MM.1S (cell line): Measurements from ENCODE around the gene FAM200C.
A peak's percentile ranks its signal among the peaks of the same experiment; 100 is the strongest.

ENCODE experiments used
- DNase-seq: peaks from one replicate; pipeline ENCODE4 v3.0.0-alpha.2; 2015
- H2AFZ ChIP-seq: fragments of 300-600 bp; sonication (generic); 2 replicates; pipeline ENCODE4 v1.6.0; 2016; ENCODE audit warnings: antibody characterized with exemption, low read length
- H3F3A ChIP-seq: fragments of 300-600 bp; sonication (generic); 2 replicates; pipeline ENCODE4 v1.6.1; 2016; ENCODE audit warnings: mild to moderate bottlenecking, antibody characterized with exemption, low read length, moderate library complexity, mixed read lengths; ENCODE audit not compliant: insufficient read depth
- H3K27ac ChIP-seq: fragments of 300-600 bp; sonication (generic); 2 replicates; pipeline ENCODE4 v1.5.1; 2016; ENCODE audit warnings: mild to moderate bottlenecking, low read length
- H3K27me3 ChIP-seq: fragments of 300-600 bp; sonication (generic); replicated peaks from 2 replicates; pipeline ENCODE4 v1.6.0; 2016; ENCODE audit warnings: low read length; ENCODE audit not compliant: insufficient read depth
- H3K36me3 ChIP-seq: fragments of 300-600 bp; sonication (generic); replicated peaks from 2 replicates; pipeline ENCODE4 v1.6.1; 2016; ENCODE audit warnings: mild to moderate bottlenecking, low read length, mixed read lengths; ENCODE audit not compliant: insufficient read depth
- H3K4me1 ChIP-seq: fragments of 300-600 bp; sonication (generic); 2 replicates; pipeline ENCODE4 v1.6.1; 2016; ENCODE audit warnings: low read length, mixed read lengths
- H3K4me2 ChIP-seq: fragments of 300-600 bp; sonication (generic); 2 replicates; pipeline ENCODE4 v1.6.0; 2016; ENCODE audit warnings: low read depth, low read length
- H3K4me3 ChIP-seq: fragments of 300-600 bp; sonication (generic); 2 replicates; pipeline ENCODE4 v1.5.1; 2016; ENCODE audit warnings: low read length, mixed read lengths
- H3K79me2 ChIP-seq: fragments of 300-600 bp; sonication (generic); 2 replicates; pipeline ENCODE4 v1.6.1; 2016; ENCODE audit warnings: mixed run types, low read length, mixed read lengths
- H3K9ac ChIP-seq: fragments of 300-600 bp; sonication (generic); 2 replicates; pipeline ENCODE4 v1.6.1; 2016; ENCODE audit warnings: low read length, mixed read lengths
- H3K9me2 ChIP-seq: fragments of 300-600 bp; sonication (generic); replicated peaks from 2 replicates; pipeline ENCODE4 v1.6.1; 2016; ENCODE audit warnings: mild to moderate bottlenecking, low read length, mixed read lengths; ENCODE audit not compliant: insufficient read depth
- H3K9me3 ChIP-seq: fragments of 300-600 bp; sonication (generic); replicated peaks from 2 replicates; pipeline ENCODE4 v1.6.1; 2016; ENCODE audit warnings: mild to moderate bottlenecking, low read length, mixed read lengths; ENCODE audit not compliant: insufficient read depth
- H4K20me1 ChIP-seq: fragments of 300-600 bp; sonication (generic); 2 replicates; pipeline ENCODE4 v1.6.1; 2016; ENCODE audit warnings: mild to moderate bottlenecking, low read length, moderate library complexity, mixed read lengths; ENCODE audit not compliant: insufficient read depth
- CTCF ChIP-seq: fragments of 300-600 bp; sonication (generic); IDR thresholded peaks from 2 replicates; pipeline ENCODE4 v1.5.1; 2016; ENCODE audit warnings: antibody characterized with exemption, low read length, mixed read lengths
- EZH2 ChIP-seq: fragments of 300-600 bp; sonication (generic); optimal IDR thresholded peaks from 2 replicates; pipeline ENCODE3; 2017; ENCODE audit warnings: low read depth, mild to moderate bottlenecking, antibody characterized with exemption, low read length, mixed read lengths
- EZH2phosphoT487 ChIP-seq: fragments of 300-600 bp; sonication (generic); IDR thresholded peaks from 2 replicates; pipeline ENCODE4 v1.6.1; 2018; ENCODE audit warnings: antibody characterized with exemption, low read length

The FAM200C gene

GRCh38 chr5:160395111-160395510 lies 4.7 kb downstream of the FAM200C start:
- no peak overlapping the region for H3K9ac ChIP-seq
- no peak for TF ChIP-seq EZH2phosphoT487
- no peak for TF ChIP-seq CTCF
- TF ChIP-seq EZH2 = no peak
- no peak overlapping the region for H3K4me2 ChIP-seq
- H2AFZ ChIP-seq = no peak overlapping the region
- H3K9me2 ChIP-seq = no peaks in the 10 kb centered on the region
- H3K27me3 ChIP-seq = no peaks in the 10 kb centered on the region
- no peaks in the 10 kb centered on the region for H3K36me3 ChIP-seq
- DNase-seq = no peak
- no peaks in the 10 kb centered on the region for H4K20me1 ChIP-seq
- no peak overlapping the region for H3K27ac ChIP-seq
- no peaks in the 10 kb centered on the region for H3K9me3 ChIP-seq
- H3K79me2 ChIP-seq = peaks cover 15% of the 10 kb centered on the region
- no peak overlapping the region for H3K4me3 ChIP-seq
- H3F3A ChIP-seq = no peaks in the 10 kb centered on the region
- no peaks in the 10 kb centered on the region for H3K4me1 ChIP-seq

- no peaks in the 10 kb centered on the region for H4K20me1 ChIP-seq
- TF ChIP-seq EZH2phosphoT487 (no peak), CTCF (peak; percentile 52), EZH2 (no peak)
Measured at GRCh38 chr5:160390787-160391696, 8.8 kb downstream of the FAM200C start.

GRCh38 chr5:160387445-160387844 lies 12.4 kb downstream of the FAM200C start:
- no peak for DNase-seq
- H3K9ac ChIP-seq = no peak overlapping the region
- H3K4me1 ChIP-seq = no peaks in the 10 kb centered on the region
- no peaks in the 10 kb centered on the region for H4K20me1 ChIP-seq
- no peaks in the 10 kb centered on the region for H3K27me3 ChIP-seq
- H3K4me3 ChIP-seq = no peak overlapping the region
- TF ChIP-seq CTCF (no peak), EZH2phosphoT487 (no peak), EZH2 (no peak)
- H2AFZ ChIP-seq = no peak overlapping the region
- H3K79me2 ChIP-seq = no peaks in the 10 kb centered on the region
- no peaks in the 10 kb centered on the region for H3K9me3 ChIP-seq
- no peak overlapping the region for H3K4me2 ChIP-seq
- H3F3A ChIP-seq = no peaks in the 10 kb centered on the region
- no peak overlapping the region for H3K27ac ChIP-seq
- no peaks in the 10 kb centered on the region for H3K36me3 ChIP-seq
- no peaks in the 10 kb centered on the region for H3K9me2 ChIP-seq

More at GRCh38 chr5:160390787-160391696, 8.8 kb downstream of the FAM200C start:
- H3K27me3 ChIP-seq = no peaks in the 10 kb centered on the region
- H2AFZ ChIP-seq = no peak overlapping the region
- no peaks in the 10 kb centered on the region for H3K9me2 ChIP-seq
- H3K9me3 ChIP-seq = no peaks in the 10 kb centered on the region
- no peaks in the 10 kb centered on the region for H3K79me2 ChIP-seq
- H3F3A ChIP-seq = no peaks in the 10 kb centered on the region
- no peak overlapping the region for H3K27ac ChIP-seq
- H3K4me3 ChIP-seq = no peak overlapping the region
- no peaks in the 10 kb centered on the region for H3K36me3 ChIP-seq
- DNase-seq = peak; percentile 33
- no peaks in the 10 kb centered on the region for H3K4me1 ChIP-seq
- no peak overlapping the region for H3K4me2 ChIP-seq
- H3K9ac ChIP-seq = no peak overlapping the region
